Stimulated activated CD8-positive, alpha-beta memory T cell treated with anti-CD3 and anti-CD28 coated beads, Interleukin-15, amount 100 ng/mL, for 24 hours (primary cell): ENCODE data around the gene APOBR.
"Not testable (repeated sequence)": the region's sequence is repeated elsewhere in the genome, so short reads cannot be mapped to it uniquely, and the experiment has no call there.

Source experiments
- DNase-seq: peaks from one replicate; pipeline ENCODE4 v3.0.0-alpha.2; 2020; ENCODE audit warnings: low read depth

The APOBR gene

DNA sequence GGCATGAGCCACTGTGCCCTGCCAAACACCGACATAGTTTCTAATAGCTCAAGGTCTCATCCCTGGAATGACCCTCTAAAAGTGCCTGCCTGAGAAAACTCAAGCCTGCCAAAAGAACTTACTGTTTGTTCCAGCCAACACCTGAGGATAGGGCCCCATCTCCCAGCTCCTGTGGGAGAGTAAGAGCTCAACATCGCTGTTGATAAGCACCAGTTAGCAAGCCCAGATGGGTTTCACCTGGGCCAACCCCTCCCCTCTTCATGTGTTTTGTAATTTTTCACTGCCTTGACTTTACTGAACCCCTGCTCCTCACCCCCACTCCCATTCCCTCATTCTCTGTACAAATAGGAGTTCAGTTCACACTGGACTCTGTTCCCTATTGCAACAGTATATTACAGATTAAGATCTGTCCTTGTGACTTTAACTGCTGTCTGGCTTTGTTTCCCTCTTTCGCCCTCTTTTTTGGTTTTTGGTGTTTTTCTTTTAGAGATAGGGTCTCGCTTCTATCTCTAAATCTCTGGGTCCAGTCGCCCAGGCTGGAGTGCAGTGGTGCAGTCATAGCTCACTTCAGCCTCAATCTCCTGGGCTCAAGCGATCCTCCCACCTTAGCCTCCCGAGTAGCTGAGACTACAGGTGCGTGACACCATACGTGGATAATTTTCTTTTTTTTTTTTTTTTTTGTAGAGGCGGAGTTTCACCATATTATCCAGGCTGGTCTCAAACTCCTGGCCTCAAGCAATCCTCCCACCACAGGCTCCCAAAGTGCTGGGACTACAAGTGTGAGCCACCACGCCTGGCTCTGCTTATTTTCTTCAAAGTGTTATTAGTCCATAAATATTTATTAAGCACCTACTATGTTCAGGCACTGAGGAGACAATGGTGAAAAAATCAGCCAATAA lies 32.0 kb downstream of the APOBR start:
- DNase-seq = no peak

DNA sequence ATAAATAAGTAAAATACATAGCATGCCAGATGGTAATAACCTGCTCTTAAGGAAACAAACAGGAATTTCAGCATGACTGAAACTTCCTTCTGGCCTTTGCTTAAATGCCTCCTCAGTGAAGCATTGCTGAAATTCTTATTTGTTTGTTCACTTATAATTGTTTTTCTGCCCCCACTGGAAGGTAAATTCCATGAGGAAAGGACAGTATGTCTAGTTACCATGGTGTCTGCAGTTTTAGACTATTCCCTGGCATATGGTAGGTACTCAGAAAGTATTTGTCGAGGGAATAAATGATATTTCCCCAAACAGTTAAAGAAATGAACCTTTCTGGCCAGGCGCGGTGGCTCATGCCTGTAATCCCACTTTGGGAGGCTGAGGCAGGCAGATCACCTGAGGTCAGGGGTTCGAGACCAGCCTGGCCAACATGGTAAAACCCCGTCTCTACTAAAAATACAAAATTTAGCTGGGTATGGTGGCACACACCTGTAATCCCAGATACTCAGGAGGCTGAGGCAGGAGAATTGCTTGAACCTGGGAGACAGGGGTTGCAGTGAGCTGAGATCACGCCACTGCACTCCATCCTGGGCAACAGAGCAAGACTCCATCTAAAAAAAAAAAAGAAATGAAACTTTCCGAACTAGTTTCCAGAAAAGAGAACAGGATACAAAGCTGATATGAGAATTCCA lies 32.8 kb downstream of the APOBR start:
- DNase-seq = not testable (repeated sequence)

DNA sequence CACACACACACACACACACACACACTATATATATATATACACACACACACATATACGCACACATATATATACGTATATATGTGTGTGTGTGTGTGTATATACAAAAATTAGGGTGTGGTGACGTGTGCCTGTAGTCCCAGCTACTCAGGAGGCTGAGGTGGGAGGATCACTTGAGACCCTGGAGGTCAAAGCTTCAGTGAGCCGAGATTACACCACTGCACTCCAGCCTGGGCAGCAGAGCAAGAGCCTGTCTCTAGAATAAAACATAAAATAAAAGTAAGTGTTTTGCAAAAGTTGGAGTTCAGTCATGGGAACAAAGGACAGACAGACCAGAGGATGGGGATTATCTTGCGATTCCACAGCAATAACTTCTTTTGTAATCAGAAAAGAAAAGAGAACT lies 33.5 kb downstream of the APOBR start:
- no peak for DNase-seq

DNA sequence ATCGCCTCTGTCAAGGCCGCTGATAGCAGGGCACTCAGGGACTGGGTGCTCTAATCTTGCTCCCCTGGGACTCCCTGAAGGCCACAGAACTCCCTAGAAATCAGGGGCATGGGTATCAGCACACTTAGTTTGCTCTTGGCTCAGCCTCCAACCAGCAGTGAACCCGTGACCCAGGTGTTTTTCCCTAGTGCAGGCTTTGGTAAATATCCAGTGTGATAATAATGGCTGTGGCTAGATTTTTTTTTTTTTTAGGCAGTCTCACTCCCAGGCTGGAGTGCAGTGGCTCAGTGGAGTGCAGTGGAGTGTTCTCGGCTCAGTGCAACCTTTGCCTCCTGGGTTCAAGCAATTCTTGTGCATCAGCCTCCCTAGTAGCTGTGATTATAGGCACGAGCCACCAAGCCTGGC lies 34.0 kb downstream of the APOBR start:
- no peak for DNase-seq

DNA sequence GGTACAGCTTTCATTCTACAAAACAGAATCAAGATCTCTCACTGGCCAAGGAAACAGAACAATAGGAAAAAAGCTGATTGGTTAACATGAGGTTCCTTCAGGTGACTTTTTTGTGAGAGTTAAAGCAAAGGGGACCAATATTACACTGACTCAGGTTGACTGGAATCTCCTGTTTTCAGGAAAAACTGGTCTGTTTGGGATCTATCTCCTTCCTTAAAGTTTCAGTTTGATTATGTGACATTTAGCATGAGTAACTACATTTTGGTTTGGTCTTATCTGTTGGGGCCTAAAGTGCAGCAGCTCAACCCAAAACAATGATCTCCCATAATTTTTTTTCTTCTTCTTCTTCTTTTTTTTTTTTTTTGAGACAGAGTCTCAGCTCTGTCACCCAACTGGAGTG lies 34.7 kb downstream of the APOBR start:
- DNase-seq = no peak

DNA sequence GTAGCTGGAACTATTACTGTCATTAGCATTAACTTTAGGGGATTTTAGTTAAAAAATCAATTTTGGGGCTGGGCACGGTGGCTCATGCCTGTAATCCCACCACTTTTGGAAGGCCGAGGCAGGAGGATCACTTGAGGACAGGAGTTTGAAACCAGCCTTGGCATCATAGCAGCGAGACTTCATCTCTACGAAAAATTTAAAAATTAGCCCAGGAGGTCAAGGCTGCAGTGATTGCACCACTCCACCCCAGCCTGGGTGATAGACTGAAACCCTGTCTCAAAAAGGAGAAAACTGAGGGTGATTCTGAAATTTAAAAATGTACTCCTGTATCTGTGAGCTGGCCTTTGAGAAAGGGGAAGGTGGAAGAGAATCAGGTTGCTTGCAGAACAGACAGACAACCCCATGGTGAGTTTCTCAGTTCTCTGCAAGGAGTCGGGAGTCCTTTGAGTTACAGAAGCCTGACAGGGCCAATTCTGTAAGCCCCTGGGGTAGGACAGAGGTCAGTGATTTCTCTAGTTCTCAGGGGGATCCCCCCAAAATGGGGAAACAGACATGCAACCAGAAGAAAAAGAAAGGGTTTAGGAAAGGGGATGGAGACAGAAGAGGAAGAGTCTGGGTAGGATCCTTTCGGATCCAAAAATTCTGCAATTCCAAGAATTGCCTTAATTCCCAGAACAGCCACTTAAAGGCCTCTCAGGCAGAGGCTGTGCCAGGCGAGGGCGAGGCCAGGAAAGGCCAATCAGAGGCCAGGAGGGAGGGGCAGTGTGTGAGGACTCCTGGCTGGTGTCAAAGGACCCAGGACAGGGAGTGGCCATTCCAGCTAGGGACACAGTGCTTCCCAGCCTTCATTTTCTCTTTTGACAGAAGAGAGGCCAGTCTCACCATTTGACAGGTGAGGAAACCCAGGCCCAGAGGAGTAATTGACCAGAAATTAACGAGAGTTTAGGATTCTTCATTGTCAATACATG lies 37.6 kb downstream of the APOBR start:
- no peak for DNase-seq

DNA sequence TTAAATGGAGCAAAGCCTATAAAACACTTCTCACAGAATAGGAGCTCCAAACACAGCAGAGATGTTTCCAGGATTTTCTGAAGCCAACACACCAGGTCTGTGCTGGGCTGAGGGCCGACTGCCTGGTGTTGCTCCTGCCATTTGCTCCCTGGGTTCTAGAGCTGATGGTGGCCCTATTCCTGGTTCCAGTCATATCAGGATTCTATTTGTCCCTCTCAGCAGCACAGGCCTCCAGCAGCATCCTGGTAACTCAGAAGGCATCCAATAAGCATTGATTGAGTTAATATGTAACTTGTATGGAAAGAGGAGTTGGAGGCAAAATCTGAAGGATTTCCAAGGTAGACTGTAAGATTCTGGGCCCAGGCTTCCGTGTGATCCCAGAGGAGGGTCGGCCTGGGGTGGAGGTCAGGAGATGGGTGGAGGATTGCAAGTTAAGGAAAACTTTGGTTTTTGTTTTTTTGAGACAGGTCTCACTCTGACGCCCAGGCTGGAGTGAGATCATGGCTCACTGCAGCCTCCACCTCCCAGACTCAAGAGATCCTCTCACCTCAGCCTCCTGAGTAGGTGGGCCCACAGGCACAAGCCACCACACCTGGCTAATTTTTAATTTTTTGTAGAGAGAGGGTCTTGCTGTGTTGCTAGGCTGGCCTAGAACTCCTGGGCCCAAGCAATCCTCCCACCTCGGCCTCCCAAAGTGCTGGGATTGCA lies 38.7 kb downstream of the APOBR start:
- no peak for DNase-seq

DNA sequence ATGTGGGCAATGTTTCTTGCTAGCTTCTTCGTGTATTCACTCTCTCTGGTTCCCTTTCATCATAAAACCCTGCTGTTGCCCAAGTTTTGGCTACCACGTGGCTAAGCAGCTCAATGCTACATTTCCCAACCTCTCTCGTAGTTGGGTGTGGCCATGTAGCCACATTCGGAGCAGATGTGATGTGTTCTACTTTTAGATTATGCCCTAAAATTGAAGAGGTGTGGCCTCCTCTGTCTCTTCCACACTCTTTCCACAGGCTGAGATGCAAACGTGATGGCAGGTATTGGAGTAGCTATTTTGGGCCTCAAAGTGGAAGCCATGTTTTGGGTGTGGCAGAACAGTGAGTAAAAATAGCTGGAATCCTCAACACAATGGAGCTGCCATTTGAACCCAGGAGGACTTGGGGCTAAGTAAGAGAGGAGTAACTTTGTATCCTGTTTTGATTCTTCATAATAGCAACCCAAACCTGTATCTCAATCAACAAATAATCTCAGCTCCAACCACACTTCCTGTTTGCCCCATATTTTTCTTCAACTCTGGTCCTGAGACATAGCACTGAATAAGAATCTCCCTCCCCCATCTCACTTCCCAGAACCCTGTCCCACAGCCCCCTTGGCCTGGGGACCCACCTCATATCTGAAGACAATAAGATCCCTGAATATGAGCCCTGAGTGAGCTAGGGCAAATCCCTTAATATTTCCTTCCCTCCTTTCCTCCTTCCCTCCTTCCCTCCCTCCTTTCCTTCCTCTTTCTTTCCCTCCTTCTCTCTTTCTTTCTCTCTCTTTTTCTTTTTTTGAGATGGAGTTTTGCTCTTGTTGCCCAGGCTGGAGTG lies 40.3 kb downstream of the APOBR start:
- no peak for DNase-seq

DNA sequence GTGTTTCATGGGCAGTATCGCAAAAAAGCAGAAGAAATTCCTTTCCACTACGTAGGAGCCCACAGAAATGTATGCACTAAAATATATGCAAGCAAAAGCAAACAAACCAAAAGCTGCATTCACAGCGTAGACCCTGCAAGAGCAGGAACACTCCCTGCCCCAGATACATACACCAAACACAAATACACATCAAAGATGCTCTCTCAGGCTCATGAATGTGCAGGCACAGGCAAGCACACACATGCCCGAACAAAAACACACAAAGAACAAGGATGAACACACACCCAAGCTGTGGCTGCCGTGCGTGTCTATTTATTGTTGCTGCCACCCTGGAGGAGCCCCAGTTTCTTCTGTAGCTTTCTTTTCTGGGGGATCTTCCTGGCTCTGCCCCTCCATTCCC lies 42.6 kb downstream of the APOBR start:
- no peak for DNase-seq

DNA sequence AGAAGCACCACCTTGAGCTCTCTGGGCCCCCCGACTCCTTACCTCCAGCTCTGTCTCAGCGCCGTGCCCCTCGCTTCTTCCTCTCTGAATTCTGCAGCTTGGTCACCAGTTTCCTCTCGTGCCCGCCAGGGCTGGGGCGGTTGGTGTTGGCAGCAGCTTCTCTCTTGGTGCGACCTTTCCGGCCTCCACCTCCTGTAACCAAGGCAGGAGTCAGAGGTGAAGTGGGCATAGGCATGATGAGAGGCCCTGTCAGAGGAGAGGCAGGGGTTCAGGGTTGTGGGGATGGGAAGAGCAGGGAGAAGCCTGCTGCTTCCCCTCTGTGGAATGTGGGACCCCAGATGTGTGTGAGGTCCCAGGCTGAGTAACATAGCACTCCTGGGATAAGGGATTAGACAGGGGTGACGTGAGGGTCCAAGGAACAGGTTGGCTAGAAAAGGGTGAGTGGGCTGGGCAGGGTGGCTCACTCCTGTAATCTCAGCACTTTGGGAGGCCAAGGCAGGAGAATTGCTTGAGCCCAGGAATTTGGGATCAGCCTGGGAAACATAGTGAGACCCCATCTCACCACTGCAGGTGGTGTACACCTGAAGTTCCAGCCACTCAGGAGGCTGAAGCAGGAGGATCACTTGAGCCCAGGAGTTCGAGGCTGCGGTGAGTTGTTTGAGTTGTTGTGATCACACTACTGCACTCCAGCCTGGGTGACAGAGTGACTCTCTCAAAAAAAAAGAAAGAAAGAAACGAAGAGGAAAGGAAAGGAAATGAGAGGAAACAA lies 43.7 kb downstream of the APOBR start:
- no peak for DNase-seq

DNA sequence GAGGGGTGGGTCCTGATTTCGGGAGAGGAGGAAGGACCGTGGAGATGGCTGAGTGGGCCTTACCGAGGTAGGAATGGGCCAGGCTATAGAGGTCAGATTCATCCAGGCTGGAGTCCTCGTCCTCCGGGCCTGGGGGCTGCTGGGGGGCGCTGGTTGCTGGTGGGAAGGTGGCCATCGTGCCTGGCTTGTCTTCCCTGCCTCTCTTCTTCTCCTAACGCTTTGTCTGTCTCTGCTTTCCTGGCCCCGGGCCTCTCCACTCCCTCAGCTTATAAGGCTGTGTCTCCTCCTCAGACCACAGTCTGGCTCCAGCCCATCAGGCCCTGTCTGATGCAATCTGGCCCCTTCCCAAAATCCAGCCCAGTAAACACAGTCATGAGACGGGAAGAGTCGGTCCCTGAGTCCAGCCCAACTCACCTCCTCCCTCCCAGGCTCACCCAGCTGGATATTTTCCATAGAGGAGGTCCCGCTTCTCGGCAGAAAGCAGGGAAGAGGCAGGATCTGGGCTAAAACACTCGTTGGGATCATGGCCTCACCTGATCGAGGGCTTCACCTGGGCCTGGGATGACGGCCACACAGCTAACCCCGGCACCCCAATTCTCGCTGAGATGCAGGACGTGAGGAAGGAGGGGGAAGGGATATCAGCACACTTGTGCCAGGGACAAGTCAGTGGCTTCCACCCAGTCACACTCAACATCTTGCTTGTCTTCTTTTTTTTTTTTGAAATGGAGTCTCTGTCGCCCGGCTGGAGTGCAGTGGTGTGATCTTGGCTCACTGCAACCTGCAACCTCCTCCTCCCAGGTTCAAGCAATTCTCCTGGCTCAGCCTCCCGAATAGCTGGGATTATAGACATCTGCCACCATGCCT lies 44.5 kb downstream of the APOBR start, which contains the start of gene NUPR1:
TSS of gene NUPR1 (minus strand) at position 242 of the 864 bp plus-strand sequence. CDS start at position 175, 67 bp downstream.
- no peak for DNase-seq

DNA sequence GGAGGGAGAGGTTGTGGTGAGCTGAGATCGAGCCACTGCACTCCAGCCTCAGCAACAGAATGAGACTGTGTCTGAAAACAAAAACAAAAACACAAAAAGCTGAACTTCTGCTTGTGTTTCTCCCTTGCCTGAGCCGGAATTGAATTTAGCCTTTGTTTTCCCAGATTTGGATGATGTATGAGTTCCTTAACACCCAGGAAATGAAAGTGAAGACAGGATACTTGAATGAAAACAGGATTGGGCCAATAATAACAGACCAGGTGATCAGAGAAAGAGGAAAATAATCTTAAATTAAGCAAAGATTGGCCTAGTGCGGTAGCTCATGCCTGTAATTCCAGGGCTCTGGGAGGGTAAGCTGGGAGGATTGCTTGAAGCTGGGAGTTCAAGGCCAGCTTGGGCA lies 45.9 kb downstream of the APOBR start:
- DNase-seq = no peak

DNA sequence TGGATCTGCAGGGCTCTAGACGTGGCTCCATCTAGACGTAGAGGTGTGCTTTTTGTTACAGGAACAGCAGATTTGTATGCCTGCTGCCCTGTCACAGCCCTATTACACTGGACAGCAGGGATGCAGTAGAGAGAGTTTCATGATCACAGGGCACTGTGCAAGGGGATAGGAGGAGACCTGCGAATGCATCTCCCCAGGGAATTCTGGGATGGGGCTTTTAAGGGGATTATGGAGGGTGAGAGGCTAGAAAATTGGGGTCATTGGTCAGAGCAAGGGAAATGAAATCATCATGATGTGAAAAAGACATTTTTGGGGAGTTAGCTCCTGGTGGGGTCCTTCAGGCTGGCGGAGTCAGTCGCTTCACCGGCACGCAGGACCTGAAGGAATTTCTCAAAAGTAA lies 48.2 kb downstream of the APOBR start:
- no peak for DNase-seq

DNA sequence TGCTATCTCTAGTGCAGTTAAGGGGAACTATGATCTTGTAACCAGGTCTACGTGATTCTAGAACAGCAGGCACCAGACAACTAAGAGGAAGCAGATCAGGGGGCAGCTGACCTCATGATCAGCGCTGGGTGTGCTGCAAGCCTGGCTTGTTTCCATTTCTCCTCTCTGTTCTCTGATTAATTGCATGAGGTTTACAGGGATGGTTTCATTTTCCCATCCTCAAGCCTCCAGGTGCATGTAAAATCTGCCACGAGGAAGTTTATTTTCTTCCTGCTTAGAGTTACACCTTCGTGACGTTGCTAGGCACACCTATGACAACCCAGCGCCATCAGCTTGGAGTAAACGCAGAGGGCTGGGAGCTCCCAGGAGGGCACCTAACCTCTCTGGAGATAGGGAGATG lies 48.6 kb downstream of the APOBR start:
- no peak for DNase-seq

DNA sequence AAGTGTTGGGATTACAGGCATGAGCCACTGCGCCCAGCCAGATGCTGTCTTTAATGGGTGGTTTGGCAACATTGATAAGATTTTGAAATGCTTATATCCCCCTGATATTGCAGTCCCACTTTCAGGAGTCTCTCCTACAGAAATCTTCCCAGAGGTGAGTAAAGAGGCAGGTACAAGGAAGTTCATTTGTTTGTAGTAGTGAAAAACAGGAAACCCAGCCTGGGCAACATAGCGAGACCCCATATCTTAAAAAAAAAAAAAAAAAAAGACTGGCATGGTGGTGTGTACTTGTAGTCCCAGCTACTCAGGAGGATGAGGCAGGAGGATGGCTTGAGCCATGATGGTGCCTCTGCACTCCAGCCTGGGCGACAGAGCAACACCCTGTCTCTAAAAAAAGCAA lies 50.6 kb downstream of the APOBR start:
- DNase-seq = no peak

DNA sequence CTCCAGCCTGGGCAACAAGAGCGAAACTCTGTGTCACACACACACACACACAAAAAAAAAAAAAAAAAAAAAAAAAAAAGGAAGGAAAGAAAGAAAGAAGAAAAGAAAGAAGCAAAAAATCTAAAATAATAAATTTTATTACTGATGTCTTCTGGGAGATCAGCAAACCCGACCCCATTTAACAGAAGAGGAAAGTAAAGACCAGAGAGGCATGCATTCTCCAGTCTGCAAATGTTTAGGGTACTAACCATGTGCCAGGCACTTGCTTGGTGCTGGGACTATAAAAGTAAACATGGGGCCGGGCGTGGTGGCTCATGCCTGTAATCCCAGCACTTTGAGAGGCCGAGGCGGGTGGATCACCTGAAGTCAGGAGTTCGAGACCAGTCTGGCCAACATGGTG lies 51.5 kb downstream of the APOBR start:
- DNase-seq = not testable (repeated sequence)

DNA sequence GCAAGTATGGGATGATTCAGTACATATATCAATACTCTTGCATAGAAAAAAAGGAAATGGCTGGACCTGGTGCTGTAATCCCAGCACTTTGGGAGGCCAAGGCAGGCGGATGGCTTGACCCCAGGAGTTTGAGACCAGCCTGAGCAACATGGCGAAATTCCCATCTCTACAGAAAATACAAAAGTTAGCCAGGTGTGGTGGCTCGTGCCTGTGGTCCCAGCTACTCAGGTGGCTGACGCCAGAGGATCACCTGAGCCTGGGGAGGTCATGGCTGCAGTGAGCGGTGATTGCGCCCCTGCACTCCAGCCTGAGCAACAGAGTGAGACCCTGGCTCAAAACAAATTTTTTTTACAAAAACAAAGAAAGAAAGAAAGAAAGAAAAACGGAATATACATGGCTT lies 52.2 kb downstream of the APOBR start:
- no peak for DNase-seq

DNA sequence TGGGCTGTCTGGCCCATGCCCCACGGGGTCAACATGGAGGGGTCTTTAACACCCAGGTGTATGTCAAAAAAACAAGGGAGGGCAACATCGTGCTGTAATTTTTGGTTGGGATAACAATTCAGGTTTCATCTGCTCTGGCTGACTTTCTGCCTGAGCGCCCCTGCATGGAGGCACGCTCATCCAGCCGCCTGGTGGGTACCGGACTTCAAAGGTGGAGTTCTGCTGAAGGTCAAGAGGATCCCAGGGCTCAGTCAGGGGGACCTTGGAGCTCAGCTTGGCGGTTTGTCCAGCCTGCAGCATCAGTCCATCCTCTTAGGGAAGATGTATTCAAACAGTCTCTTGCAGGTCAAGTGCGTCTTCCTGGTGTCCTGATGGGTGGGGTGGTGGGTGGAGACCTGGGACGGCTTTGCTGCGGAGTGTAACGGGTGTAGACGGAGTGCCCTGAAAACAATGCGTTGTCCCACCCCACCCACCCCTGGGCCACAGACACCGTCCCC lies 53.9 kb downstream of the APOBR start:
- no peak for DNase-seq
